UCSD-AML1 (cell line): ENCODE measurements around the gene KIRREL2.
"Not testable (repeated sequence)": the region's sequence is repeated elsewhere in the genome, so short reads cannot be mapped to it uniquely, and the experiment has no call there.

Experiments used
- DNase-seq: peaks from one replicate; lab custom pipeline; 2025; ENCODE audit not compliant: unreplicated experiment; lab: John Stamatoyannopoulos, UW

Gene KIRREL2

DNA sequence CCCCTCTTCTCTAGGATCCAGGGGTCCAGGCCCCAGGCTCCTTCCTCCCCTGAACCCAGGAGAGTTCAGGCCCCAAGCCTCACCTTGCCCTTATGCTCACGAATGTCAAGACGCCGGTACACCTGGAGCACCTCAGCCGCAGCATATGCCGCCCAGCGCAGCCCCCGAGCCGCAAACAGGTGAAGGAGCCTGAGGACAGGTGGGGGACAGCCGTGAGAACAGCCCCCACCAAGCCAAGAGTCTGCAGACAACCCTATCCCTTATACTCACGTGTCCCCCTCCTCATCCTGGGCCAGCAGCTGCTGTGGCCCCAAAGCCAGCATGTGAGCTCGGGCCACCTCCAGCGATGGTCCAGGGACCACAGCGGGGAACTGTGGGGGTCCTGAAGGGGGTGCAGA lies 39.9 kb downstream of the KIRREL2 start:
- no peak for DNase-seq

DNA sequence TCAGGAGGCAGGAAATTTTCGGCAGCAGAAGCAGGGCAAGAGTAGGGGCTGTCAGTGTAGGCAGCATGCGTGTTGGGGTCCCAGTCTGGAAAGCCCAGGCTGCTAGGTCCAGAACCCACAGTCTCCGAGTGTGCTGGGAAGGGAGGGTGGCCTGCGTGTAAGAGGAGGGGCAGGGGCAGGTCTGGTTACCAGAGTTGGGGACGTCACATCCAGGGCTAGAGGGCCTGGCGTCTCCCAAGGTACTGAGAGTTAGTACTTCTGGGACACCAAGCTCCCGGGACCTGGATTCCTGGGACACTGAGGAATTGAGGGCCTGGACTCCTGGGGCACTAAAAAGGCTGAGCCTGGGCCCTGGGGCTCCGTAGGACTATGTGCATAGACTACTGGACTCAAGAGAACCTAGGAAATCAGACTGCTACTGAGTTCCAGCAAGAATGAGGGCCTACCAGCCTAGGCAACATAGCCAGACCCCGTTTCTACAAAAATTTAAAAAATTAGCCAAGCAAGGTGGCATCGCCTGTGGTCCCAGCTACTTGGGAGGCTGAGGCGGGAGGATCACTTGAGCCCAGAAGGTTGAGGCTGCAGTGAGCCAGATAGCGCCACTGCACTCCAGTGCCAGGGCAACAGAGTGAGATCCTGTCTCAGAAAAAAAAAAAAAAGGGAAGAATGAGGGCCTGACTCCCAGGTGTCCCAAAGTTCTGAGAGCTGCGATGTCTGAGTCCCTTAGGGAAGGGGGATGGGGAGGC lies 41.2 kb downstream of the KIRREL2 start:
- DNase-seq = no peak

- no peak for DNase-seq
Observed at GRCh38 chr19:35898499-35898809, 41.7 kb downstream of the KIRREL2 start.

DNA sequence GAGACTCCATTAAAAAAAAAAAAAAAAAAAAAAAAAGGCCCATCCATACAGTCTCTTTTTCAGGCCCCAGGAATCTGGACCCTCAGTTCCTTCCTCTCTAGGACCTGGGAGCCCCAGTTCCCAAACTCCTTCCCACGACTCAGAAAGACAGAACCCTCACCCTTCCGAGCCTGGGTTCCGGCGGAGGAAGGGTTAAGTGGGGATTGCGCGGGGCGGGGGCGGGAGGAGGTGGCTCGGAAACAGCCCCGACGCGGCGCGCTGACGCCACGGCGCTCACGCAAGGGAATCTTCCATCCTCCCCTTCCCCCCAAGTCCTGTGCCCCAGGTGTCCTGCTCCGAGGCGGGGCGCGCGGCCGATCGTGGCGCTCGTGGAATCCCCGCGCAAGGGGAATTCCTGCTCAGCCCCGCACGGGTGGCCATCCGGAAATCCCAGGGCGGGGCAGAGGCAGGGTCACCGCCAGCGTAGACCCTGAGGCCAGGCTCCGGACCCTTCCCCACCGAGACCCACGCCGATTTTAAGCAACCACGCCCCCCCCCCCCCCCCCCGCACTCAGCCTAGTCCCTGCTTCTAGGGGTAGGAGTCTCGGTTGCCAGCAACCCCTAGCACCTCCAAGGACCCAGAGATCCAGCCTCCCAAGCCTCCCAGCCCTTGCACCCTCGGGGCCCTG lies 43.0 kb downstream of the KIRREL2 start:
- DNase-seq = peak; percentile 86

- DNase-seq = no peak
Observed at GRCh38 chr19:35901055-35901644, 44.4 kb downstream of the KIRREL2 start.

DNA sequence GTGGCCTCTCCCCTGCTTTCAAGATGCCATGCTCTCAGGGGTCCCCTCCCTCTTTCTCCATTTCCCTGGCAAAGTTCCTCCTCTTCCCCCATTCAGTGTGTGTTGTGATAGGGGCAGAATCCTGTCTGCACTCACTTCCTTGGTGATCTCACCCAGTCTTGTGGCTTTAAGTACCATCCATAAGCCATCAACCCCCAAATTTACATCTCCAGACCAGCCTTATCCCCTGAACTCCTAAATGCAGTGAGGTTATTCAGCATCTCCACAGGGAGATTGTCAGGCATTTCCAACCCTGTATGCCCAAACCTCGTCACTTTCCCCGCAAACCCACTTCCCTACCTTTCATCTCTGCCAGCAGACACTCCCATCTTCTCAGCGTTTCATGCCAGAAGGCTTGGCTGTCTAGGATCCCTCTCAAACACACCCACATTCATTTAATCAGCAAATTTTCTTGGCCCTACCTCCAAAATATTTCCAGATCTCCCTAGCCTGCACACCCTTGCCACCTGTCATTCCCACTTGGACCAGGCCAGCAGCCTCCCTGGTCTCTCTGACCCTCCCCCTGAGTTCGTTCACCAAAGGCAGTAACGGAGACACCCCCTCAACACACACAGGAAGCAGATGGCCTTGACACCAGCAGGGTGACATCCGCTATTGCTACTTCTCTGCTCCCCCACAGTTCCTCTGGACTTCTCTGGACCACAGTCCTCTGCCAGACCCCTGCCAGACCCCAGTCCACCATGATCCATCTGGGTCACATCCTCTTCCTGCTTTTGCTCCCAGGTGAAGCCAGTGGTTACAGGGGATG lies 45.3 kb downstream of the KIRREL2 start, which contains the start of gene HCST:
TSS of gene HCST (plus strand) at position 676 of the 808 bp plus-strand sequence. CDS start at position 741, 65 bp downstream.
- peak; percentile 79 for DNase-seq

DNA sequence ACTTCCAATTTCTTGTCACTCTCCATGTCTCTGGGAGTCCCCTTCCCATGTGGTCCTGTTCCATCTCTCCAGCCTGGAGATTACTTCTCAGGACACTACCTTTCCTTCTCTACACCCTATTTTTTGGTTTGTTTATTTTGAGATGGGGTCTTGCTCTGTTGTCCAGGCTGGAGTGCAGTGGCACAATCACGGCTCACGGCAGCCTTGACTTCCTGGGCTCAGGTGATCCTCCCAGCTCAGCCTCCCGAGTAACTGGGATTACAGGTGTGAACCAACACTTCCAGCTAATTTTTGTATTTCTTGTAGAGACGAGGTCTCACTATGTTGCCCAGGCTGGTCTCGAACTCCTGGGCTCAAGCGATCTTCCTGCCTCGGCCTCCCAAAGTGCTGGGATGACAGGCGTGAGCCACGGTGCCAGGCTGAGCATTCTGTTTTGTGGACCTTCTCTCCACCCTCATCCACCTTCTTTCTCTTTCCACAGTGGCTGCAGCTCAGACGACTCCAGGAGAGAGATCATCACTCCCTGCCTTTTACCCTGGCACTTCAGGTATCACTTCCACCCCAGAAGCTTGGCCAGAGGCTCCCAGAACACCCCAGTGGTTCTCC lies 46.3 kb downstream of the KIRREL2 start:
- DNase-seq = no peak

DNA sequence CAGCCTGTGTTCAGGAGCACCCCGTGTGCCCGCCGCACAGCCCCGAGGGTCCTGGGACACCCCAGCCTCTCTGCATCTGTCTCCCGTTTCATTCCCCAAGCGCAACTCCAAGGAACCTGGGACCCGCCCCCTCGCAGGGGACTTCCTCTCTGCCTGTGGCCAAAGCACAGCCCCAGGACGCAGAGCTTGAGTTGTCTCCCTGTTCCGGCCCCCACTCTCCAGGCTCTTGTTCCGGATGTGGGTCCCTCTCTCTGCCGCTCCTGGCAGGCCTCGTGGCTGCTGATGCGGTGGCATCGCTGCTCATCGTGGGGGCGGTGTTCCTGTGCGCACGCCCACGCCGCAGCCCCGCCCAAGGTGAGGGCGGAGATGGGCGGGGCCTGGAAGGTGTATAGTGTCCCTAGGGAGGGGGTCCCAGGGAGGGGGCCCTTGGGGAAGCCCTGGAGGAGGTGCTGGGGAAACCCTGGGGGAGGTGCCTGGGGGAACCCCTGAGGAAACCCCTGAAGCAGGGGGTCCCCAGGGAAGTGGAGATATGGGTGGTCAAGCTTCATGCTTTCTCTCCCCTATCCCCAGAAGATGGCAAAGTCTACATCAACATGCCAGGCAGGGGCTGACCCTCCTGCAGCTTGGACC lies 47.0 kb downstream of the KIRREL2 start:
- DNase-seq = peak; percentile 95

DNA sequence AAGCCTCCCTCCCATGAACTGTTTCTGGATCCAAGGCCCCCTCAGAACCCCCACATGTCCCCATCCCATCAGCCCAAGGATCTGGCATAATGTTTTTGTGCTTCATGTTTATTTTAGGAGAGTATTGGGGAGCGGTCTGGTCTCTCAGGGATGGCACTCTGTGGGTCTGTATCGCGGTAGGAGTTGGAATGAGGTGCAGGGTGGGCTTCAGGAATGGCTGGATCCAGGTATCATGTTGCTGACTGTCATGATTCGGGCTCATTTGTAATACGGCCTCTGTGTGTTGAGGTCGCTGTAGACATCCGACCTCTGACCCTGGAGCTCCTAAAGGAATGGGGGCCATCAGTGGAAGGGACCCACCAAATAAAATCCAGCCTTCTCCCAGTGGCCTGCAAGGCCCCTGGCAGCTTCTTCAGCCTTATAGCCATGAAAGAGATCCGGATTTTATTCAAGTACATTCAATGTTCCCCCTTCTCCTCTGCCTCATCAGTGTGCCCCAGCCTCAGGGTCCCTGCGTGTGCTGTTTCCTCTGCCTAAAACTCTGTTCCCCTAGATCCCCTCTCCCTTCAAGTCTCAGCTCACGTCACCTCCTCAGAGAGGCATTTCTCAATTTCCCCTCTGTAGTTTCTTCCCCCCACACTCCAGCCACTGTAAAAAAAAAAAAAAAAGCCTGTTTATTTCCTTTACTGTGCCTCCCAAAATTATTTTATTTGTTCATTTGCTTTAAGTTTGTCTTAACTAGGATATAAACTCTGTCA lies 47.8 kb downstream of the KIRREL2 start:
- peak; percentile 27 for DNase-seq

GRCh38 chr19:35905178-35905727 lies 48.5 kb downstream of the KIRREL2 start:
- no peak for DNase-seq

GRCh38 chr19:35907377-35907745 lies 50.6 kb downstream of the KIRREL2 start:
- DNase-seq = no peak

- peak; percentile 67 for DNase-seq
Observed at GRCh38 chr19:35908010-35908441, 51.3 kb downstream of the KIRREL2 start, which contains the start of gene TYROBP. Gene TYROBP, minus strand, starts transcription at chr19:35908295. Its CDS starts 67 bp downstream, at chr19:35908228.

DNA sequence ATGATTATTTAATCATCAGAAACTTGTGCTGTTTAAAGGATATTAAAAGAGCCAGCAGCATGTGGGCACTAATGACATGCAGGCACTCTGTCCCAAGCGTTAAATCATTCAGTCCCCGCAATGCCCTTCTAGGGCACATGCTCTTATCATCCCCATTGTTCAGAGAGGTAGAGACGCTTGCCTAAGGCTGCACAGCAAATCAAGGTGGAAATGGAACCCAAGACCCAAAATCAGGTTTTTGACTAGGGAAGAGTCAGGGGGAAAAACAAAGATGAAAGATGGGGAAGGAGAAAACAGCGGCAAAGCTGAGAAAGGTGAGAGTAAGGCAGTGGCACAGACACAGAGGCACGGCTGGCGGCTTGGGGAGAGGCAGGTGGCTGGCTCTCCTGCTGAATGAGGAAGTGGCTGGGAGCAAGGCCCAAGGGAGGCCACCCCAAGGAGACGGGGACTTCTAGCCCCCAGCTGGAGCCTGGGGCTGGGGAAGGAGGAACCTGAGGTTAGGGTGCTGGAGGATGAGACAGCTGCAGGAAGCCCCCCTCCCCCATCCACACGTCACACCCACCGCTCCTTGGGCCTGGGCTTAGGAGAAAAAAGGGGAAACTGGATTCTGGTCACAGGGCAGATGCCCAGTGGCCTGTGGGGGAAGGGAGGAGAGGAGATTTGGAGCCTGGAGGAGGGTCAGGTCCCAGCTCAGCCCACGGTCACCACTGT lies 52.4 kb downstream of the KIRREL2 start:
- peak; percentile 96 for DNase-seq

- DNase-seq = no peak
Observed at GRCh38 chr19:35909684-35910035, 52.9 kb downstream of the KIRREL2 start.

DNA sequence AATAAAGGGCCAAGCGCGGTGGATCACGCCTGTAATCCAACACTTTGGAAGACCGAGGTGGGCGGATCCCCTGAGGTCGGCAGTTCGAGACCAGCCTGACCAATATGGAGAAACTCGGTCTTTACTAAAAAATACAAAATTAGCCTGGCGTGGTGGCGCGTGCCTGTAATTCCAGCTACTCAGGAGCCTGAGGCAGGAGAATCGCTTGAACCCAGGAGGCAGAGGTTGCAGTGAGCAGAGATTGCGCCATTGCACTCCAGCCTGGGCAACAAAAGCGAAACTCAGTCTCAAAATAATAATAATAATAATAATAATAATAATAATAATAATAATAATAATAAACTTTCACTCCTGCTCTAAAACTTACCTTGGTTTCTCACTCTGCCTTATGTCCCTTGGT lies 53.6 kb downstream of the KIRREL2 start:
- DNase-seq = not testable (repeated sequence)

GRCh38 chr19:35911173-35911572 lies 54.5 kb downstream of the KIRREL2 start:
- peak; percentile 45 for DNase-seq

DNA sequence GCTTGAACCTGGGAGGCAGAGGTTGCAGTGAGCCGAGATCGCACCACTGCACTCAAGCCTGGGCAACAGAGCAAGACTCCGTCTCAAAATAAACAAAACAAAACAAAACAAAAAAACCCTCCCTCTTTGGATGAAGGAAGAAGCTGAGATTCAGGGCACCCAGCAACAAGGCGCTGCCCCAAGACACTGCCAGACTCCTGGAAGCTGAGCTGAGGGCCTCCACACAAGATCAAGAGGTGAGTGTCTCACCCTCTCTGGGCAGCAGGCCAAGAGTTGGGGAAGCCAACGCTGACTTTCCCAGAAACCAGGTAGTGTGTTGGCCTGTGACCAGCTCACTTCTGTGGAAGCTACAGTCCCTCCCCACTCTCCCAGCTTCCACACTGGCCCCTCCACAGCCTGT lies 55.1 kb downstream of the KIRREL2 start:
- no peak for DNase-seq

DNA sequence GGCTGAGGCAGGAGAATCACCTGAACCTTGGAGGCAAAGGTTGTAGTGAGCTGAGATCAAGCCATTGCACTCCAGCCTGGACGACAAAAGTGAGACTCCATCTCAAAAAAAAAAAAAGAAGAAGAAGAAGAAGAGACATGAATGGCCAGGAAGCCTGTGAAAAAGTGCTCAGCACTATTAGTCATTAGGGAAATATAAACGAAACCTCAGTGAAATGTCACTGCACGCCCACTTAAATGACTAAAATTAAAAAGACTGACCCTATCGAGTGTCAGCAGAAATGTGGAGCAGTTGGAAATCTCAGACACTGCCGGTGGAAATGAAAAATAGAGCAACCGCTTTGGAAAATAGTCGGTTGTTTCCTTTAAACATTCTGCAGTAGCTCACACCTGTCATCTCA lies 56.9 kb downstream of the KIRREL2 start:
- no peak for DNase-seq

DNA sequence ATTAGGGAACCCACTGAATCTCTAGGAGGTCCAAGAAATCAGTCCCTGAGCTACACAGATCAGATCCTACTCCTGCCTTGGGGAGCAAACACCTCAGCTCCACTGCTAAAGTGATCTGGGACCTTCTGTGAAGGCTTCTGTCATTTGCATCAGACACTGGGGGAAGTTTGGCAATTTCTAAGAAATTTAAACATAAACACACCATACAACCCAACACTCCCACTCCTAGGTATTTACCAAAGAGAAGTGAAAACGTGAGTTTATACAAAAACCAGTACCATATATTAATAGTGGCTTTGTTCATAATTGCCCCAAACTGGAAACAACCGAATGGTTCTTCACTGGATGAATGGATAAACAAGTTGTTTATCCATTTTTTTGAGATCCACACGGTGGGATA lies 58.7 kb downstream of the KIRREL2 start:
- no peak for DNase-seq
